GM18867 (cell line): ENCODE measurements around the gene ZNF780B.
"Not testable (repeated sequence)": the region's sequence is repeated elsewhere in the genome, so short reads cannot be mapped to it uniquely, and the experiment has no call there.

Experiments used
- ATAC-seq: cut with Tn5 transposase; IDR thresholded peaks from one replicate; pipeline ENCODE4 v1.9.1; 2021; ENCODE audit warnings: mild to moderate bottlenecking, moderate library complexity; ENCODE audit not compliant: unreplicated experiment

The ZNF780B gene

GRCh38 chr19:40041718-40042117 lies 14.3 kb downstream of the ZNF780B start:
- ATAC-seq: not testable (repeated sequence)

- ATAC-seq: not testable (repeated sequence)
Observed at GRCh38 chr19:40038047-40038446, 18.0 kb downstream of the ZNF780B start.

GRCh38 chr19:40035996-40036395 lies 20.0 kb downstream of the ZNF780B start:
- no peak for ATAC-seq

DNA sequence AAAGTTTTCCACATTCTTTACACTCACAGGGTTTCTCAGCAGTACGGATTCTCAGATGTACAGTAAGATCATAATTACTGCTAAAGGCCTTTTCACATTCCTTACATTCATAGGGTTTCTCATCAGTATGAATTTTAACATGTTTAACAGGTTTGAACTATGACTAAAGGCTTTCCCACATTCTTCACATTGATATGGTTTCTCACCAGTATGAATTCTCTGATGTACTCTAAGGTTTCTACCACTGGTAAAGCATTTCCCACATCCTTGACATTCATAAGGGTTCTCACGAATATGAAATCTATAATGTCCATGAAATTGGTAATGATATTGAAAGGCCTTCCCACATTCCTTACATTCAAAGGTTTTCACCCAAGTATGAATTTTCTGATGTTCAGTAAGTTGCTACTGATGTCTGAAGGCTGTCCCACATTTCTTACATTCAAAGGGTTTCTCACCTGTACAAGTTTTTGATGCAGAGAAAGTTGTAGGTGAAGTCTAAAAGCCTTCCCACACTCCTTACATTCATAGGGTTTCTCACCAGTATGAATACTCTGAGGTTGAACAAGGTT lies 22.0 kb downstream of the ZNF780B start:
- no peak for ATAC-seq

DNA sequence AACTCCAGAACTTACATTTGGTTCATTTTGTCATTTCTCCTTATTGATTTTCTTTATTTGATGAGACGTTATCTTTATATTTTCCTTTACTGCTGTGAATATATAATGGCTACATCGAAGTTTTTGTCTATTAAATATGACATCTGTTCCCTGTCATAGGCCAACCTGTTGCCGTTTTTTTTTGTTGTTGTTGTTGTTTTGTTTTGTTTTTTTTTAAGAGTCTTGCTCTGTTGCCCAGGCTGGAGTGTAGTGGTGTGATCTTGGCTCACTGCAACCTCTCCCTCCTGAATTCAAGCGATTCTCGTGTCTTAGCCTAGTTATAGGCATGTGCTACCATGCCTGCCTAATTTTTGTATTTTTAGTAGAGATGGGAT lies 29.4 kb downstream of the ZNF780B start:
- no peak for ATAC-seq

DNA sequence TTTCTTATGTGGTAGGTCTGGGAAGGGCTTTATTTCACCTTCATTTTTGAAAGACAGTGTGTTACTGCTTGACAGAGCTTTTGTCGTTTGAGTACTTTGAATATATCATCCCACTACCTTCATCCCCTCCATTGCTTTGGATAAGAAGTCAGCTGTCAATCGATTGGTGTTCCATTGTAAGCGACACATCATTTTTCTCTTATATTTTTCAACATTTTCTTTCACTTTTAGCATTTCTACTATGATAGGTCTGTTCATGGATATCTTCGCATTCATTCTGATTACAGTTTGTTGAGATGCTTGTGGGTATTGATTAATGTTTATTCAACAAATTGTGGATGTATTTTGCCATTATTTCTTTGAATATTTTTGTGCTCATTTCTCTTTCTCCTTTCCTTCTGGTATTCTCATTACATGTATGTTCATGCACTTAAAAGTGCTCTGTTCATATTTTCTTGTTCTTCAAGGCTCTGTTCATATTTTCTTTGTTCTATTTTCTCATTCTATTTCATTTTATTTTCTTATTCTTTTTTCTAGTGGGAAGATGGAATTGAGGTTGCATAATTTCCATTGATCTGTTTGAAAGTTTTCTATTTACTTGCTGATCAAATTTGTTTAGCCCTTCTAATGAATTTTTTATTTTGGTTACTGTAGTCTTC lies 30.0 kb downstream of the ZNF780B start:
- no peak for ATAC-seq

DNA sequence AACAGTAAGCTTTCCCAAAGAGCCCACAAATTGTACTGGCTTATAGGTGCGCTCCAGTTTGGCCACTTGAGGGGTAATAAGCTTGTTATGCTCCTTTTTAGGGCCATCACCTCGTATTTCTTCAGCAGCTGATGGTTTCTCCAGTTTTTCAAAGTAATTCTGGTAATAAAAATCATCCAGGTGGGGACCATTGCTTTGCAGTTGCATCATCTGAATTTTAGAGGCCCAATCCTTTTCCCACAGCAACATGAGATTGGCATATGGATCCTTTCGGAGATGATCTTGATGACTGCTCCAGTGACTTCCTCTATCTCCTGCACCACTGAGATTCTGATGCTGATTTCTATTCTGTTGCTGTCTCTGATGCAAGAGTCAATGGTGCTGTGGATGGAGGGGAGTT lies 32.1 kb downstream of the ZNF780B start:
- ATAC-seq: no peak

GRCh38 chr19:40013991-40014390 lies 42.0 kb downstream of the ZNF780B start:
- ATAC-seq: no peak

DNA sequence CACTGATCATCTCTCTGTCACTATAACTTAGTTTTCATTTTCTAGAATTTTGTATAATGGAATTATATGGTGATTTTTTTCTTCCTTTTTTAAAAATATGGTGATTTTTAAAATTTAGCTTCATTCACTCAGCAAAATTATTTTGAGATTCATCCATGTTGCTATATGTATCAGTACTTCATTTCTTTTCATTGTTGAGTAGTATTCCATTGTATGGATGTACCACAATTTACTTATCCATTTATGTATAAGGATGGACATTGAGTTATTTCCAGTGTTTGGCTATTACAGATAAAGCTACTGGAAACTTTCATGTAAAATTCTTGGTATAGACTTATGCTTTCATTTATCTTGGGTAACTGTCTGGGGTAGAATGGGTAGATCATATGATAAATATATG lies 46.4 kb downstream of the ZNF780B start:
- no peak for ATAC-seq

GRCh38 chr19:40006273-40006691 lies 49.7 kb downstream of the ZNF780B start:
- ATAC-seq: no peak

GRCh38 chr19:40005691-40006272 lies 50.2 kb downstream of the ZNF780B start:
- ATAC-seq: no peak

DNA sequence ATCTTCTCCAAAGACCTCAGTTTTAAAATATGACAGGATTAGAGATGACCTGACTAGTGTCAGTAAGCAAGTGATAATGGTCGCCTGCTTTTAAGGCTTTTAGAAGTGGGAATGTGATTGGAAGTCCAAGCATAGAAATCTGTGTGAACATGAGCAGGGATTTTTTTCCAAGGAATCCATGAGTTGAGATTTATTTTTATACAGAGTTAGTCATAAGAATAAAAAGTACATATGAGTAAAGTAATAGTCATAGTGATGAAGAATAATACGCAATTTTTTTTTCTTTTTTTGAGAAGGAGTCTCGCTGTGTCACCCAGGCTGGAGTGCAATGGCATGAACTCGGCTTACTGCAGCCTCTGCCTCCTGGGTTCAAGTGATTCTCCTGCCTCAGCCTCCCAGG lies 57.5 kb downstream of the ZNF780B start:
- ATAC-seq: no peak

GRCh38 chr19:39997638-39998216 lies 58.3 kb downstream of the ZNF780B start:
- no peak for ATAC-seq

GRCh38 chr19:39996811-39997637 lies 59.0 kb downstream of the ZNF780B start, which contains the start of gene ZNF546:
TSS of gene ZNF546 (plus strand) at chr19:39997060. CDS start at chr19:39998327, 1,267 bp downstream.
- ATAC-seq: peak; percentile 84

DNA sequence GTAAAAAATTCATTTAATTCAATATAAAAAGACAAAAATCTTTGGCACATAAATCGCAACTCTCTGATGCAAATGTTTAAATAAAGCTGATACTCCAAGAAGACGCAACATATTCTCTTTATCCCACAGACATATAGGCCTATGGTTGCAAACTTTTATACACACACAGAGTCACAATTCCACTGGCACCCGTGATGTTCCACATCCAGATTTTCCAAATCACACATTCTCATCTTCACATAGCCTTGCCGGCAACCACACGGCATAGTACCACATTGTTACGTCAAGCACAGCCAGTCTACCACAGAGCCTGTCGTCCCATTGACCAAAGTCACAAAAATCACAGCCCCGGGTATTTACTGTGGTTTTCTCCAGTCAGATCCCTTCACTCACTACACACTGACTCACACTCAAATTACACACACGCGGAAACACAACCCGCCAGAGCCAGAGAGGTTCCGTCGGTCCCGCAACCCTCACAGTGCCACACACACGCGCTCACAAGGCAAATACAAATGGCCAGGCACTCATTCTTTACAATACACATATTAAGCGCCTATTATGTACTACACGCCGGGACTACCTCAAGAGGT lies 59.7 kb downstream of the ZNF780B start:
- ATAC-seq: peak; percentile 27

DNA sequence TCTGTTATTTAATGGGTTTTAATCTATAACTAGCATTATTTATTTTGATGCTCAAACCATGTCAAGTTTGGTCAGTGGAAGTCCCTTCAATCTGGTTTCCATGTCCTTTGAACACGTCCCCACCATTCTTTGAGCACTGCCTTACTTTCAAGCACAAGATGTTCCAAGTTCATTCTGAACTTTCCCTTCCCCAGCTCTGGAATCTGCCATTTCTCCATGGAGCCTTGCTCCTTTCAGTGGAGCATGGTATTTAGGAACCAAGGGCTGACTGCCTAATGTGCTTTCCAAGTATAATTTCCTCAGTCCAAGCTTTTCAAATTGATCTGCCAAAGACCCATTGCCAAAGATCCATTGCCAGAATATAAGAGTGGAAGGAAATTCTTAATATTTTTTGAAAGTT lies 60.2 kb downstream of the ZNF780B start:
- ATAC-seq: no peak

DNA sequence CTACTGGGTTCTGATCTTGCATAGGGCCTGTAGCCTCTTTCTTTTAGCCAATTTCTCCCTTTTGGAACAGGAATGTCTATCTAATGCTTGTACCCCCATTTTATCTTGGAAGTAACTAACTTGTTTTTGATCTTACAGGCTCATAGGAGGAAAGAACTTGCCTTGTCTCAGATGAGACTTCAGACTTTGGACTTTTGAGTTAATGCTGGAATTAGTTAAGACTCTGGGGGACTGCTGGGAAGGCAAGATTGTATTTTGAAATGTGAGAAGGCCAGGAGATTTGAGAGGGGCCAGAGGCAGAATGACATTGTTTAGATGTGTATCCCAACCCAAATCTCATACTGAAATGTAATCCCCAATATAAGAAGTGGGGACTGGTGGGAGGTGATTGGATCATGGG lies 61.7 kb downstream of the ZNF780B start:
- no peak for ATAC-seq

DNA sequence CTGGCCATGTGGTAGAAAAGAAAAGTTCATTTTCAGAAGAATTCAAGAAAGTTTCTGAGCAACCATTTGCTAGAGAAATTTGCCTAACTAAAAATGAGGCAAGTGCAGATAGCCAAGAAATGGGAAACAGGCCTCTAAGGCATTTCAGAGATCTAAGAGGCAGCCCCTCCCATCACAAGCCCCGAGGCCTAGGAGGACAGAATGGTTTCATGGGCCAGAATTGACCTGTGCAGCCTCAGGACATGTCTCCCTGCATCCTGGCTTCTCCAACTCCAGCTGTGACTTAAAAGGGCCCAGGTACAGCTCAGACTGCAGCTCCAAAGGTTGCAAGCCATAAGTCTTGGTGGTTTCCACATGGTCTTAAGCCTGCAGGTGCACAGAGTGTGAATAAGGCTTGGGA lies 62.4 kb downstream of the ZNF780B start:
- no peak for ATAC-seq

DNA sequence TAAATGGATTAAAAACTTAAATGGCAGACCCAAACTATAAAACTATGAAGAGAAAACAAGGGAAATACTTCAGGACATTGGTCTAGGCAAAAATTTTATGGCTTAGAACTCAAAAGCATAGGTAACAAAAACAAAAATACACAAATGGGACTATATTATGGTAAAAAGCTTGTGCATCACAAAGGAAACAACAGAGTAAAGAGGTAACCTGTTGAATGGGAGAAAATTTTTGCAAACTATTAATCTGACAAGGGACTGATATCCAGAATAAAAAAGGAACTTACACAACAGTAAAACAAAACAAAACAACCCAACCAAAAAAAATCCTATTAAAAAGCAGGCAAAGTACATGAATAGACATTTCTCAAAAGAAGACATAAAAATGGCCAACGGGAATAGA lies 68.4 kb downstream of the ZNF780B start:
- no peak for ATAC-seq

DNA sequence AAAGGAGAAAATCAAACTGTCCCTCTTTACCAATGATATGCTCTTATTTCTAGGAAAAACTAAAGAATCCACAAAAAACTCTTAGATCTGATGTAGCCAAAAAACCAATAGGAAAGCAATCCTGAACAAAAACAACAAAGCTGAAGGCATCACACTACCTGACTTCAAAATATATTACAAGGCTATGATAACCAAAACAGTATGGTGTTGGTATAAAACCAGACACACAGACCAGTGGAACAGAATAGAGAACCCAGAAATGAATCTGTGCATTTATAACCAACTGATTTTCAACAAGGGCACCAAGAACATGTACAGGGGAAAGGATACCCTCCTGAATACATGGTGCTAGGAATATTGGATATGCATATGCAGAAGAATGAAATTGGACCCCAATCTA lies 68.9 kb downstream of the ZNF780B start:
- no peak for ATAC-seq

- ATAC-seq: no peak
Observed at GRCh38 chr19:39986643-39987042, 69.4 kb downstream of the ZNF780B start.
